HL-60 (cell line): ENCODE results near the gene LDB2.
"Not testable (repeated sequence)": the region's sequence is repeated elsewhere in the genome, so short reads cannot be mapped to it uniquely, and the experiment has no call there.

Experiments
- DNase-seq, 2 experiments: peaks; one replicate each; pipeline ENCODE4 v3.0.0-alpha.2; 2010 to 2020; ENCODE audit warnings: low read depth in 1 of 2, low spot score in 1 of 2
- H3K27ac ChIP-seq: fragments of 250-450 bp; sonication (Bioruptor Pico); replicated peaks from 2 replicates; pipeline ENCODE4 v1.5.1; 2020; ENCODE audit warnings: mild to moderate bottlenecking, moderate library complexity
- H3K27me3 ChIP-seq: fragments of 250-450 bp; sonication (Bioruptor Pico); 2 replicates; pipeline ENCODE4 v1.5.1; 2021; ENCODE audit warnings: mild to moderate bottlenecking, moderate library complexity; ENCODE audit not compliant: insufficient read depth, poor library complexity, severe bottlenecking
- H3K4me3 ChIP-seq: replicated peaks from 2 replicates; pipeline ENCODE4 v1.5.1; 2011; ENCODE audit warnings: mild to moderate bottlenecking, control low read depth, low read length; ENCODE audit not compliant: insufficient read depth
- CTCF ChIP-seq: IDR thresholded peaks from one replicate; pipeline ENCODE4 v1.5.1; 2011; ENCODE audit warnings: low read length, control low read depth, inconsistent platforms; ENCODE audit not compliant: insufficient read depth
- GABPA ChIP-seq: IDR thresholded peaks from 2 replicates; pipeline ENCODE4 v1.6.1; 2012; ENCODE audit warnings: low read depth
- POLR2AphosphoS5 ChIP-seq: IDR thresholded peaks from 2 replicates; pipeline ENCODE4 v1.6.1; 2012; ENCODE audit warnings: low read depth
- SPI1 ChIP-seq: IDR thresholded peaks from 2 replicates; pipeline ENCODE4 v1.6.1; 2012; ENCODE audit warnings: low read depth, mild to moderate bottlenecking, borderline replicate concordance
- TF ChIP-seq, protein P1 (sequence below): IDR thresholded peaks from 2 replicates; pipeline ENCODE4 v1.6.1; 2012; ENCODE audit warnings: low read depth; ENCODE audit not compliant: insufficient replicate concordance

The LDB2 gene

DNA sequence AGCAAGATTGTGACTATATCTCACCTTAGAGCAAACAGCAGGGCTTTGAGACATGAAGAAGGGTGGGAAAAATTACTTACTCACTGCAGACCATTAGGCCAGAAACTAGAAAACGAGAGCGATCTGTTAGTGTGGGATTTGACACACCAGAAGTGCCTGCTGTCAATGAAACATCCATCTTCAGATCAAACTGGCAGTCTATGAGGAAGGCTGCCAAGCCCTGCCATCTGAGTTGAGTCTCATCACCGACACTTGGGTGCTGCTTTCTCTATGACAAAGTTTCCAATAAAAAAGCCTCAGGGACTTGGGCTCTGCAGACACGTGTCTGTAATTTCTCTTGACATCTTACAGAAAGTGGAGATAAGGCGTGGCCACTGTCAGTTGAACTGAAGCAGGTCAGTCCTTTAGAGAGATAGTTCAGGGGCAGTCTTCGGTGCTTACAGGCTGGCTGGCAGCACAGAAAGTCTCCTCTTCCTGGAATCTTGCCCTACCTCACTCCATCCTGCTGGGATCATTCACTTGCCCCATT, 40.1 kb upstream of the LDB2 start:
- H3K4me3 ChIP-seq: no peak overlapping the region
- no peak for DNase-seq
- H3K27ac ChIP-seq: no peak overlapping the region
- H3K27me3 ChIP-seq: no peaks in the 10 kb centered on the region
- TF ChIP-seq, protein P1, sequence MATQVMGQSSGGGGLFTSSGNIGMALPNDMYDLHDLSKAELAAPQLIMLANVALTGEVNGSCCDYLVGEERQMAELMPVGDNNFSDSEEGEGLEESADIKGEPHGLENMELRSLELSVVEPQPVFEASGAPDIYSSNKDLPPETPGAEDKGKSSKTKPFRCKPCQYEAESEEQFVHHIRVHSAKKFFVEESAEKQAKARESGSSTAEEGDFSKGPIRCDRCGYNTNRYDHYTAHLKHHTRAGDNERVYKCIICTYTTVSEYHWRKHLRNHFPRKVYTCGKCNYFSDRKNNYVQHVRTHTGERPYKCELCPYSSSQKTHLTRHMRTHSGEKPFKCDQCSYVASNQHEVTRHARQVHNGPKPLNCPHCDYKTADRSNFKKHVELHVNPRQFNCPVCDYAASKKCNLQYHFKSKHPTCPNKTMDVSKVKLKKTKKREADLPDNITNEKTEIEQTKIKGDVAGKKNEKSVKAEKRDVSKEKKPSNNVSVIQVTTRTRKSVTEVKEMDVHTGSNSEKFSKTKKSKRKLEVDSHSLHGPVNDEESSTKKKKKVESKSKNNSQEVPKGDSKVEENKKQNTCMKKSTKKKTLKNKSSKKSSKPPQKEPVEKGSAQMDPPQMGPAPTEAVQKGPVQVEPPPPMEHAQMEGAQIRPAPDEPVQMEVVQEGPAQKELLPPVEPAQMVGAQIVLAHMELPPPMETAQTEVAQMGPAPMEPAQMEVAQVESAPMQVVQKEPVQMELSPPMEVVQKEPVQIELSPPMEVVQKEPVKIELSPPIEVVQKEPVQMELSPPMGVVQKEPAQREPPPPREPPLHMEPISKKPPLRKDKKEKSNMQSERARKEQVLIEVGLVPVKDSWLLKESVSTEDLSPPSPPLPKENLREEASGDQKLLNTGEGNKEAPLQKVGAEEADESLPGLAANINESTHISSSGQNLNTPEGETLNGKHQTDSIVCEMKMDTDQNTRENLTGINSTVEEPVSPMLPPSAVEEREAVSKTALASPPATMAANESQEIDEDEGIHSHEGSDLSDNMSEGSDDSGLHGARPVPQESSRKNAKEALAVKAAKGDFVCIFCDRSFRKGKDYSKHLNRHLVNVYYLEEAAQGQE: no peak
- TF ChIP-seq CTCF: no peak
- no peak for TF ChIP-seq GABPA
- no peak for TF ChIP-seq SPI1
- no peak for TF ChIP-seq POLR2AphosphoS5

DNA sequence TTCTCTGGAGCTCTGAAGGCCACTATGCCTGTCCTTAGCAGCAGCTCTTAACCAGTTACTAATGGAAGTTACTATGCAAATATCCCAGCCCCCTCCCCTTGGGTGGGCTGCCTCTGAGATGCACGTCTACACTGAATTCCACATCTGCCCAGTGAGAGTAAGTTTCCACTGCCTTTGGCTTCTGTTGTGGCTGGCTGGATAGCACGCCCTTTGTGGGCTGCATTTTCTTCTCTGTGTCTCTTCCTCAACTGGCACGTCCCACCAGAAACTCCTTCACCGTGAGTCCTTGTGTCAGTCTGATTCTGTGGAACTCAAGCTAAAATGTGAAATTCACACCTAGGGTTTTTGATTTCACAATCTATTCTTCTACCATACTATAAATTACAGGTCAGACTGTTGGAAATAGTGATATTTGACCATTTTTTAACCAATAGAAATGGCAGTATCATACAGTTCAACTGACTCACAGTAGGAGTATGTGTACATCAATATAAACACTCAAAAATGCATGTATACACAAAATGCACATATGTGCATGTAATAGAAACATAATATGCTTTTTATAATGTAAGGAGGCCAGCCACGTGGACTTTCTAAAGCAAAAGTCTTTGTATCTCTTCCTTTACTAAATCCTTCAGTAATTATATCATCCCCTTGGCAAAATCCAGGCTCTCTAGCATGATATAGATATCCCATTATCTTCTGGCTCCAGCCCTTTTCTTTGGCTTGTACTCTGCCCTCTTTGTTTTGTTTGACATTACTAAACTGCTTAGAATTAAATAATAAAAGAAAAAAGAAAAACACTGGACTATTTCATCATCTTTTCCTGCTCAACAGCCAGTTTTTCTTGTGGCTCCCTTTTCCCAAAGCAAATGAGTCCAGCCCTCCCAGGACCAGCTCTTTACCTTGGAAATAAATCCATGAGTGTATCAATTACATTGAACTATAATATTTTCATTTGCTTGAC, 33.2 kb upstream of the LDB2 start:
- no peaks in the 10 kb centered on the region for H3K27me3 ChIP-seq
- no peak overlapping the region for H3K4me3 ChIP-seq
- no peak for DNase-seq
- H3K27ac ChIP-seq: no peak overlapping the region
- TF ChIP-seq CTCF: no peak

DNA sequence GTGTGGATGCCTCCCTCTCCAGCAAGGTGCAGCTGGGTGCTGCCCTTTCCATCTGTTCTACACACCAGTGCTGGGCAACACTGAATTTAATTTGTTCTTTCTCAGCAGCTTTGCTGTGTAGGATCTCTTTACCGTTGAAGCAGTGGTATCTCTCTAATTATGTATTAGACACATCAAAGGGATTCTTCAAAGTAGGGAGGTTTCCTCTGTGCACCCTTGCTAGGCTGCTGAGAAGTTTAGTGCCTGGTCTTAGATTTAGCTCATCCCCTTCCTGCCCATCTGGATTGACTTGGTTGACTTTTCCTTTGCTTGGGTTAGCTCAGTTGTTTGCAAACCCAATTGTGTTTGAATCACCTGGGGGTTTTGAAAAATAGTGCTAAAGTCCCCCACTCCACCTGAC, 27.8 kb upstream of the LDB2 start:
- Histone ChIP-seq H3K4me3 (no peak overlapping the region), H3K27me3 (no peaks in the 10 kb centered on the region), H3K27ac (no peak overlapping the region)
- no peak for TF ChIP-seq GABPA
- no peak for TF ChIP-seq SPI1
- TF ChIP-seq, protein P1: no peak
- no peak for TF ChIP-seq CTCF
- no peak for DNase-seq

- H3K4me3 ChIP-seq, DNase-seq, H3K27me3 ChIP-seq, H3K27ac ChIP-seq: not testable (repeated sequence)
Observed at GRCh38 chr4:16918716-16919115, 20.3 kb upstream of the LDB2 start.
